GM23338 (cell line): ENCODE measurements around the gene SKOR1. TPM values are rescaled to one million over a fixed set of nuclear protein-coding genes. Genes with fewer than 3 reads are reported as not detected.
A peak's percentile ranks its signal among the peaks of the same experiment; 100 is the strongest.

Experiments
- ATAC-seq: fragments of 200-7000 bp; cut with Tn5 transposase; 3 replicates; pipeline ENCODE4 v1.9.1; 2020
- DNase-seq: peaks from one replicate; pipeline ENCODE4 v3.0.0-alpha.2; 2015; ENCODE audit warnings: low spot score
- H2AFZ ChIP-seq: fragments of 200-600 bp; sonication (generic); 2 replicates; pipeline ENCODE4 v1.8.0; 2016; ENCODE audit warnings: antibody characterized with exemption, mild to moderate bottlenecking, moderate library complexity
- H3F3A ChIP-seq: fragments of 200-600 bp; sonication (generic); replicated peaks from 2 replicates; pipeline ENCODE4 v1.8.0; 2017; ENCODE audit warnings: antibody characterized with exemption, mixed run types, low read depth
- H3K27ac ChIP-seq: fragments of 200-600 bp; sonication (generic); 2 replicates; pipeline ENCODE4 v1.6.1; 2016; ENCODE audit warnings: low read depth
- H3K27me3 ChIP-seq: fragments of 200-600 bp; sonication (generic); 2 replicates; pipeline ENCODE4 v1.8.0; 2016; ENCODE audit warnings: mild to moderate bottlenecking, mixed run types, moderate library complexity; ENCODE audit not compliant: insufficient read depth
- H3K36me3 ChIP-seq: fragments of 200-600 bp; sonication (generic); 2 replicates; pipeline ENCODE4 v1.8.0; 2016; ENCODE audit warnings: mild to moderate bottlenecking; ENCODE audit not compliant: insufficient read depth
- H3K4me1 ChIP-seq: fragments of 200-600 bp; sonication (generic); 2 replicates; pipeline ENCODE4 v1.8.0; 2016; ENCODE audit warnings: mild to moderate bottlenecking, moderate library complexity; ENCODE audit not compliant: insufficient read depth
- H3K4me2 ChIP-seq: fragments of 200-600 bp; sonication (generic); 2 replicates; pipeline ENCODE4 v1.7.1; 2017; ENCODE audit warnings: mixed run types
- H3K4me3 ChIP-seq: fragments of 200-600 bp; sonication (generic); 2 replicates; pipeline ENCODE4 v1.6.1; 2016; ENCODE audit warnings: mixed run types
- H3K79me2 ChIP-seq: fragments of 200-600 bp; sonication (generic); replicated peaks from 2 replicates; pipeline ENCODE4 v1.8.0; 2017; ENCODE audit warnings: mild to moderate bottlenecking; ENCODE audit not compliant: insufficient read depth
- H3K9me2 ChIP-seq: fragments of 200-600 bp; sonication (generic); 2 replicates; pipeline ENCODE4 v1.8.0; 2017; ENCODE audit not compliant: insufficient read depth
- H4K20me1 ChIP-seq: fragments of 200-600 bp; sonication (generic); replicated peaks from 2 replicates; pipeline ENCODE4 v1.8.0; 2017; ENCODE audit warnings: mild to moderate bottlenecking; ENCODE audit not compliant: insufficient read depth
- H3K27ac Mint-ChIP-seq: 2 replicates; pipeline ENCODE4 v1.8.0; 2020; ENCODE audit warnings: inconsistent platforms, mild to moderate bottlenecking, moderate library complexity, mixed read lengths
- H3K27me3 Mint-ChIP-seq: 3 replicates; pipeline ENCODE4 v1.8.0; 2022; ENCODE audit warnings: low read depth, mild to moderate bottlenecking, moderate library complexity, mixed read lengths, inconsistent platforms; ENCODE audit not compliant: insufficient read depth, poor library complexity
- H3K36me3 Mint-ChIP-seq: 3 replicates; pipeline ENCODE4 v1.8.0; 2021; ENCODE audit warnings: low read depth, mild to moderate bottlenecking, inconsistent platforms, moderate library complexity, mixed read lengths
- H3K4me1 Mint-ChIP-seq: 3 replicates; pipeline ENCODE4 v1.8.0; 2020; ENCODE audit warnings: mild to moderate bottlenecking, inconsistent platforms, mixed read lengths
- H3K4me3 Mint-ChIP-seq: 3 replicates; pipeline ENCODE4 v1.8.0; 2021; ENCODE audit warnings: moderate library complexity, mild to moderate bottlenecking, inconsistent platforms, mixed read lengths
- H3K9me3 Mint-ChIP-seq: 3 replicates; pipeline ENCODE4 v1.8.0; 2020; ENCODE audit warnings: moderate library complexity, mild to moderate bottlenecking, inconsistent platforms, mixed read lengths
- CREB1 ChIP-seq: fragments of 250-450 bp; sonication (Bioruptor Pico); IDR thresholded peaks from 2 replicates; pipeline ENCODE4 v1.5.0; 2020; ENCODE audit warnings: low read depth, mild to moderate bottlenecking, moderate library complexity
- CTCF ChIP-seq, 2 experiments: fragments of 200-600 bp in 1 of 2; sonication (generic) in 1 of 2; conservative IDR thresholded peaks; 2 replicates each; pipeline versions ENCODE4 v1.5.1 to v1.6.1; 2016 to 2017; ENCODE audit warnings: antibody characterized with exemption in 2 of 2, low read depth in 2 of 2, mild to moderate bottlenecking in 2 of 2, moderate library complexity in 1 of 2
- EZH2phosphoT487 ChIP-seq: fragments of 200-600 bp; sonication (generic); IDR thresholded peaks from one replicate; pipeline ENCODE4 v1.8.1; 2018; ENCODE audit warnings: antibody characterized with exemption; ENCODE audit not compliant: unreplicated experiment
- NANOG ChIP-seq: IDR thresholded peaks from 2 replicates; pipeline ENCODE4 v1.6.1; 2016; ENCODE audit warnings: antibody characterized with exemption, borderline replicate concordance
- STAT1 ChIP-seq: IDR thresholded peaks from one replicate; pipeline ENCODE4 v1.6.1; 2016; ENCODE audit warnings: antibody characterized with exemption; ENCODE audit not compliant: unreplicated experiment
- ZNF462 ChIP-seq: fragments of 250-450 bp; sonication (Bioruptor Pico); IDR thresholded peaks from 2 replicates; pipeline ENCODE4 v1.5.0; 2020; ENCODE audit warnings: mild to moderate bottlenecking, moderate library complexity
- polyA plus RNA-seq: library from polyadenylated mRNA; unstranded; fragments of >200 nt; fragmentation: Nextera tagmentation; extraction: Ambion mirVana; gene quantifications from 2 replicates; pipeline ENCODE4 v1.2.1, GENCODE V29; 2016
- total RNA-seq: library from RNA; depleted of rRNA; stranded (reverse); fragments of >200 nt; shearing (Covaris generic); gene quantifications from 2 replicates; pipeline ENCODE4 v1.2.3, GENCODE V29; 2014

Gene SKOR1
- total and polyA plus RNA-seq, 2 experiments from 2014 or later: 0.17 TPM; not detected in 1

- no peak for TF ChIP-seq ZNF462
- no peak for TF ChIP-seq STAT1
- no peak for TF ChIP-seq NANOG
- TF ChIP-seq CTCF (conservative IDR thresholded peaks at IDR 0.05; ENCODE audit: low read depth in 2 of 2): no peak
- TF ChIP-seq CREB1: no peak
Measured at GRCh38 chr15:67843092-67843501, 17.8 kb downstream of the SKOR1 start (continued).

GRCh38 chr15:67843571-67844387 is 18.5 kb downstream of the SKOR1 start:
- no peaks in the 10 kb centered on the region for H3F3A ChIP-seq
- Mint-ChIP-seq H3K27me3 (peaks cover 29% of the 10 kb centered on the region), H3K36me3 (no peaks in the 10 kb centered on the region; the same call in 2 of the 3 replicates), H3K27ac (peak overlapping the region; percentile 2; the same call in 1 of the 2 replicates), H3K4me3 (no peak overlapping the region; the same call in 2 of the 3 replicates), H3K4me1 (peaks cover 39% of the 10 kb centered on the region), H3K9me3 (peaks cover 3% of the 10 kb centered on the region; the same call in 2 of the 3 replicates)
- H3K36me3 ChIP-seq: no peaks in the 10 kb centered on the region
- no peak overlapping the region for H3K4me3 ChIP-seq
- no peaks in the 10 kb centered on the region for H3K79me2 ChIP-seq
- no peak for DNase-seq
- H4K20me1 ChIP-seq: no peaks in the 10 kb centered on the region
- H3K4me2 ChIP-seq: peak overlapping the region; percentile 32; the same call in 1 of the 2 replicates
- H3K4me1 ChIP-seq: peaks cover 24% of the 10 kb centered on the region
- no peak overlapping the region for H3K27ac ChIP-seq
- H3K9me2 ChIP-seq: no peaks in the 10 kb centered on the region
- ATAC-seq: no peak; the same call in 2 of the 3 replicates
- peak overlapping the region; percentile 64 for H2AFZ ChIP-seq
- H3K27me3 ChIP-seq: peaks cover 21% of the 10 kb centered on the region
- no peak for TF ChIP-seq ZNF462
- no peak for TF ChIP-seq EZH2phosphoT487
